K562 (cell line): ENCODE results near the gene BAIAP2. TPM values are rescaled to one million over a fixed set of nuclear protein-coding genes. Genes with fewer than 3 reads are reported as not detected.

Experiments used
- ARID4B ChIP-seq: sonication (generic); formaldehyde crosslinking; IDR thresholded peaks from 2 replicates; pipeline ENCODE4 v1.8.0; 2022; ENCODE audit warnings: mild to moderate bottlenecking, missing genetic modification reagents
- CBFB ChIP-seq: sonication (generic); formaldehyde crosslinking; IDR thresholded peaks from 2 replicates; pipeline ENCODE4 v1.4.0; 2020; ENCODE audit warnings: mild to moderate bottlenecking, missing genetic modification reagents
- CEBPG ChIP-seq, 3 experiments: fragments of 200-800 bp in 1 of 3; sonication (Bioruptor generic) in 1 of 3; sonication (generic) in 1 of 3; formaldehyde crosslinking in 1 of 3; IDR thresholded peaks in 2 of 3; conservative IDR thresholded peaks in 1 of 3; 2 replicates each; pipeline versions ENCODE4 v1.6.1 to v1.8.0; 2016 to 2022; ENCODE audit warnings: missing compliant biosample characterization in 2 of 3, missing genetic modification characterization in 2 of 3, mild to moderate bottlenecking in 1 of 3, missing genetic modification reagents in 1 of 3
- CHD1 ChIP-seq: fragments of 200-600 bp; sonication (generic); IDR thresholded peaks from one replicate; pipeline ENCODE4 v1.6.1; 2012; ENCODE audit warnings: mild to moderate bottlenecking, moderate library complexity, low read length, inconsistent platforms
- DACH1 ChIP-seq: fragments of 450-650 bp; IDR thresholded peaks from 2 replicates; pipeline ENCODE4 v1.6.1; 2018; ENCODE audit not compliant: partially characterized antibody
- HLTF ChIP-seq: fragments of 450-650 bp; IDR thresholded peaks from 2 replicates; pipeline ENCODE4 v1.6.1; 2016
- MED1 ChIP-seq: sonication (generic); formaldehyde crosslinking; IDR thresholded peaks from 2 replicates; pipeline ENCODE4 v1.8.1; 2023; ENCODE audit warnings: missing genetic modification reagents, borderline replicate concordance
- MXD1 ChIP-seq: fragments of 250-450 bp; sonication (Bioruptor Pico); IDR thresholded peaks from 2 replicates; pipeline ENCODE4 v1.8.0; 2021; ENCODE audit warnings: borderline replicate concordance, mild to moderate bottlenecking, moderate library complexity; ENCODE audit not compliant: poor library complexity, severe bottlenecking
- NFRKB ChIP-seq: fragments of 450-650 bp; IDR thresholded peaks from 2 replicates; pipeline ENCODE4 v1.6.1; 2016; ENCODE audit warnings: low read depth
- SMARCA5 ChIP-seq: fragments of 450-650 bp; IDR thresholded peaks from 2 replicates; pipeline ENCODE4 v1.6.1; 2016
- SREBF1 ChIP-seq: fragments of 150-350 bp; IDR thresholded peaks from 2 replicates; pipeline ENCODE4 v1.6.1; 2014; ENCODE audit warnings: antibody characterized with exemption, low read depth, low read length, borderline replicate concordance
- ZKSCAN3 ChIP-seq: fragments of 250-450 bp; sonication (Bioruptor Pico); IDR thresholded peaks from 2 replicates; pipeline ENCODE4 v1.4.0; 2020
- ZNF146 ChIP-seq: IDR thresholded peaks from one replicate; pipeline ENCODE4 v1.6.1; 2018; ENCODE audit warnings: missing compliant biosample characterization; ENCODE audit not compliant: unreplicated experiment
- ZNF253 ChIP-seq: fragments of 250-450 bp; sonication (Bioruptor Pico); conservative IDR thresholded peaks from 2 replicates; pipeline ENCODE4 v1.6.1; 2021; ENCODE audit warnings: mild to moderate bottlenecking
- ZNF395 ChIP-seq: fragments of 200-800 bp; sonication (Bioruptor generic); IDR thresholded peaks from 2 replicates; pipeline ENCODE4 v1.6.1; 2017; ENCODE audit warnings: missing genetic modification characterization, missing compliant biosample characterization
- ZNF639 ChIP-seq, 2 experiments: fragments of 200-800 bp in 1 of 2; sonication (Bioruptor generic) in 1 of 2; sonication (generic) in 1 of 2; formaldehyde crosslinking in 1 of 2; IDR thresholded peaks in 1 of 2; conservative IDR thresholded peaks in 1 of 2; 2 replicates each; pipeline versions ENCODE4 v1.5.0 to v1.6.1; 2016 to 2020; ENCODE audit warnings: missing compliant biosample characterization in 1 of 2, missing genetic modification characterization in 1 of 2, missing genetic modification reagents in 1 of 2
- ZNF644 ChIP-seq: fragments of 200-800 bp; sonication (Bioruptor generic); IDR thresholded peaks from 2 replicates; pipeline ENCODE4 v1.6.1; 2016; ENCODE audit warnings: low read depth, missing genetic modification characterization, missing compliant biosample characterization
- polyA plus RNA-seq, 8 experiments: library from polyadenylated mRNA; depleted of rRNA in 4 of 8; stranded (reverse) in 5 of 8; unstranded in 3 of 8; fragments of >200 nt; fragmentation: Nextera tagmentation in 2 of 8; fragmentation: Illumina TruSeq in 1 of 8; extraction: Ambion mirVana in 2 of 8; extraction: Trizol in 1 of 8; gene quantifications; 2 replicates each; pipeline versions ENCODE4 v1.2.1 to v1.2.3, GENCODE V29; 2011 to 2014; ENCODE audit warnings: inconsistent platforms in 1 of 8, missing spikeins in 1 of 8
- total RNA-seq, 7 experiments: library from RNA; depleted of rRNA in 6 of 7; stranded (reverse); fragments of >200 nt in 6 of 7; fragmentation: Illumina TruSeq in 2 of 7; extraction: Trizol in 2 of 7; gene quantifications; 2 replicates each; pipeline versions ENCODE4 v1.2.1 to v1.2.3, GENCODE V29; 2011 to 2021; ENCODE audit warnings: low replicate concordance in 1 of 7

Gene BAIAP2
- total and polyA plus RNA-seq, 9 of the 15 experiments (the other 6 are each of a cell fraction or from before 2014, with no cell fraction given), result 2.3 to 51.6 (median 18.4) TPM

GRCh38 chr17:81018044-81018802 lies 16.7 kb upstream of the BAIAP2 start (continued):
- 0 out of 2 replicates have a peak, but pooled peaks have one; percentile 31 for TF ChIP-seq ARID4B (CRISPR knock-in tag)
- TF ChIP-seq ZNF146 (CRISPR knock-in tag), result no peak
- peak; percentile 64; the same call in 1 of the 2 replicates for TF ChIP-seq NFRKB
- no peak for TF ChIP-seq SMARCA5
- TF ChIP-seq ZNF639 (CRISPR knock-in tag; conservative IDR thresholded peaks at IDR 0.05 in 1 of 2, IDR thresholded peaks at IDR 0.05 in 1 of 2), result 0 out of 4 replicates have a peak, but pooled peaks of 1 of the 2 experiments have one; percentile 9
- TF ChIP-seq CHD1, result peak; percentile 32
- TF ChIP-seq CEBPG (CRISPR knock-in tag; IDR thresholded peaks at IDR 0.05), result no peak
- no peak for TF ChIP-seq CEBPG (tag; conservative IDR thresholded peaks at IDR 0.05 in 1 of 2, IDR thresholded peaks at IDR 0.05 in 1 of 2)
- no peak for TF ChIP-seq ZNF253 (CRISPR knock-in tag)
- TF ChIP-seq HLTF, result no peak
- no peak for TF ChIP-seq MXD1
- no peak for TF ChIP-seq ZKSCAN3 (CRISPR knock-in tag)
- no peak for TF ChIP-seq SREBF1
- TF ChIP-seq DACH1, result no peak
- no peak for TF ChIP-seq MED1 (CRISPR knock-in tag)
- no peak; the same call in 1 of the 2 replicates for TF ChIP-seq ZNF395
- TF ChIP-seq CBFB (CRISPR knock-in tag), result peak; percentile 62; the same call in 1 of the 2 replicates
- no peak for TF ChIP-seq ZNF644
